Fibroblast of skin of left biceps (primary cell): ENCODE data around the gene MYO1D.
"Not testable (repeated sequence)": the region's sequence is repeated elsewhere in the genome, so short reads cannot be mapped to it uniquely, and the experiment has no call there.

ENCODE experiments used
- DNase-seq, 2 experiments: peaks; one replicate each; pipeline ENCODE4 v3.0.0-alpha.2; 2013; ENCODE audit warnings: low read depth in 2 of 2

Gene MYO1D

GRCh38 chr17:32731556-32732295 lies 145.2 kb downstream of the MYO1D start:
- DNase-seq, result no peak

- DNase-seq, result no peak
Measured at GRCh38 chr17:32727681-32728080, 149.2 kb downstream of the MYO1D start.

GRCh38 chr17:32725697-32726096 lies 151.2 kb downstream of the MYO1D start:
- no peak for DNase-seq

- no peak for DNase-seq
Measured at GRCh38 chr17:32723310-32723955, 153.5 kb downstream of the MYO1D start.

- no peak for DNase-seq
Measured at GRCh38 chr17:32722733-32723132, 154.2 kb downstream of the MYO1D start.

GRCh38 chr17:32720671-32721070 lies 156.3 kb downstream of the MYO1D start:
- DNase-seq, result no peak

GRCh38 chr17:32719689-32720088 lies 157.2 kb downstream of the MYO1D start:
- no peak for DNase-seq

- not testable (repeated sequence) for DNase-seq
Measured at GRCh38 chr17:32714922-32715321, 162.0 kb downstream of the MYO1D start.

- not testable (repeated sequence) for DNase-seq
Measured at GRCh38 chr17:32714206-32714605, 162.7 kb downstream of the MYO1D start.

GRCh38 chr17:32713081-32713480 lies 163.8 kb downstream of the MYO1D start:
- no peak for DNase-seq

- no peak for DNase-seq
Measured at GRCh38 chr17:32709562-32709961, 167.4 kb downstream of the MYO1D start.

- DNase-seq, result no peak
Measured at GRCh38 chr17:32701871-32702270, 175.1 kb downstream of the MYO1D start.

GRCh38 chr17:32699247-32699646 lies 177.7 kb downstream of the MYO1D start:
- DNase-seq, result no peak

GRCh38 chr17:32697728-32698625 lies 178.9 kb downstream of the MYO1D start:
- no peak for DNase-seq

GRCh38 chr17:32696426-32696825 lies 180.5 kb downstream of the MYO1D start:
- DNase-seq, result no peak

GRCh38 chr17:32695864-32696263 lies 181.1 kb downstream of the MYO1D start:
- no peak for DNase-seq

GRCh38 chr17:32693194-32693897 lies 183.6 kb downstream of the MYO1D start:
- no peak for DNase-seq

- no peak for DNase-seq
Measured at GRCh38 chr17:32692179-32692578, 184.7 kb downstream of the MYO1D start.

- DNase-seq, result no peak
Measured at GRCh38 chr17:32689348-32689747, 187.6 kb downstream of the MYO1D start.

GRCh38 chr17:32688221-32688620 lies 188.7 kb downstream of the MYO1D start:
- DNase-seq, result no peak

- DNase-seq, result no peak
Measured at GRCh38 chr17:32684087-32684958, 192.6 kb downstream of the MYO1D start.
